CD4-positive, alpha-beta T cell treated with Interleukin-6 for 4 hours (primary cell): ENCODE measurements around the gene FBXW12.

Experiments
- DNase-seq: peaks from one replicate; pipeline ENCODE4 v3.0.0-alpha.2; 2020; ENCODE audit warnings: mixed read lengths

The FBXW12 gene

GRCh38 chr3:48409291-48410201 lies 37.5 kb downstream of the FBXW12 start:
- no peak for DNase-seq

GRCh38 chr3:48410205-48411040 lies 38.4 kb downstream of the FBXW12 start:
- DNase-seq, result no peak

GRCh38 chr3:48411041-48411588 lies 39.1 kb downstream of the FBXW12 start:
- DNase-seq, result no peak

GRCh38 chr3:48411606-48412374 lies 39.8 kb downstream of the FBXW12 start:
- DNase-seq, result no peak

- DNase-seq, result no peak
These were observed 40.5 kb downstream of the FBXW12 start for GRCh38 chr3:48412375-48413001.

- DNase-seq, result no peak
These were observed 41.1 kb downstream of the FBXW12 start for GRCh38 chr3:48413086-48413485.

GRCh38 chr3:48413611-48414010 lies 41.6 kb downstream of the FBXW12 start:
- no peak for DNase-seq

- DNase-seq, result no peak
These were observed 42.6 kb downstream of the FBXW12 start for GRCh38 chr3:48414376-48415250.

GRCh38 chr3:48415251-48415953 lies 43.4 kb downstream of the FBXW12 start:
- DNase-seq, result no peak

- DNase-seq, result no peak
These were observed 44.1 kb downstream of the FBXW12 start for GRCh38 chr3:48416091-48416505.

- no peak for DNase-seq
These were observed 44.5 kb downstream of the FBXW12 start for GRCh38 chr3:48416546-48416945.

GRCh38 chr3:48417529-48418108 lies 45.6 kb downstream of the FBXW12 start:
- DNase-seq, result no peak

GRCh38 chr3:48418140-48418539 lies 46.1 kb downstream of the FBXW12 start:
- no peak for DNase-seq

GRCh38 chr3:48418651-48419050 lies 46.6 kb downstream of the FBXW12 start:
- no peak for DNase-seq

- DNase-seq, result no peak
These were observed 47.1 kb downstream of the FBXW12 start for GRCh38 chr3:48419149-48419548.

GRCh38 chr3:48419597-48419996 lies 47.6 kb downstream of the FBXW12 start:
- DNase-seq, result no peak

- DNase-seq, result no peak
These were observed 48.5 kb downstream of the FBXW12 start for GRCh38 chr3:48420561-48420960.

GRCh38 chr3:48422272-48422671 lies 50.3 kb downstream of the FBXW12 start:
- no peak for DNase-seq

- no peak for DNase-seq
These were observed 50.7 kb downstream of the FBXW12 start for GRCh38 chr3:48422681-48423080.

GRCh38 chr3:48423241-48423882 lies 51.3 kb downstream of the FBXW12 start:
- no peak for DNase-seq
